Esophagus muscularis mucosa (tissue), 4 donors: ENCODE data around the gene CCND2. TPM values are rescaled to one million over a fixed set of nuclear protein-coding genes. Genes with fewer than 3 reads are reported as not detected.

Experiments
- DNase-seq: peaks from one replicate; pipeline ENCODE4 v3.0.0-alpha.2; 2017; ENCODE audit errors: extremely low spot score
- H3K27ac ChIP-seq, 4 donors: fragments of 200-600 bp; sonication (generic); replicated peaks in 1 of 4; 1 replicate in 3 of 4; 2 replicates in 1 of 4; pipeline ENCODE4 v1.5.1; 2016 to 2019; ENCODE audit warnings: mild to moderate bottlenecking in 1 of 4
- H3K27me3 ChIP-seq, 4 donors: fragments of 200-600 bp; sonication (generic); one replicate each; pipeline versions ENCODE4 v1.5.1 to v1.6.0; 2016 to 2019
- H3K36me3 ChIP-seq, 4 donors: fragments of 200-600 bp; sonication (generic); one replicate each; pipeline ENCODE4 v1.5.1; 2016 to 2019
- H3K4me1 ChIP-seq, 4 donors: fragments of 200-600 bp; sonication (generic); one replicate each; pipeline ENCODE4 v1.5.1; 2016 to 2019
- H3K4me3 ChIP-seq, 4 donors: fragments of 200-600 bp; sonication (generic); 1 replicate in 2 of 4; 2 replicates in 2 of 4; pipeline ENCODE4 v1.5.1; 2016 to 2019; ENCODE audit warnings: mild to moderate bottlenecking in 4 of 4, moderate library complexity in 1 of 4
- H3K9me3 ChIP-seq, 4 donors: fragments of 200-600 bp; sonication (generic); 1 replicate in 3 of 4; 2 replicates in 1 of 4; pipeline ENCODE4 v1.5.1; 2016 to 2019
- EP300 ChIP-seq: sonication (generic); formaldehyde crosslinking; IDR thresholded peaks from one replicate; pipeline ENCODE4 v1.6.1; 2017; ENCODE audit warnings: antibody characterized with exemption
- POLR2A ChIP-seq: fragments of 450-650 bp; IDR thresholded peaks from one replicate; pipeline ENCODE4 v1.6.1; 2017; ENCODE audit warnings: antibody characterized with exemption, moderate library complexity, mild to moderate bottlenecking, low read depth
- POLR2AphosphoS5 ChIP-seq, 2 donors: sonication (generic); formaldehyde crosslinking; IDR thresholded peaks; one replicate each; pipeline ENCODE4 v1.6.1; 2017; ENCODE audit warnings: antibody characterized with exemption in 2 of 2
- WGBS: methylation state at CpG from one replicate; pipeline ENCODE4 v1.1.5; 2018; 5-methylcytosine and 5-hydroxymethylcytosine counted together
- intact Hi-C: fragments of 100-400 bp; cut with DNase I; formaldehyde crosslinking; loops from one replicate; pipeline ENCODE4 v1.15.1; 2023
- total RNA-seq, 4 donors: library from RNA; depleted of rRNA; stranded (reverse); fragments of >200 nt; gene quantifications; one replicate each; pipeline versions ENCODE4 v1.1.0 to v1.2.1, GENCODE V29; 2016
- TF ChIP-seq, protein P1 (sequence below), 3 experiments: fragments of 200-600 bp in 2 of 3; fragments of 450-650 bp in 1 of 3; sonication (generic) in 2 of 3; IDR thresholded peaks; one replicate each; pipeline ENCODE4 v1.5.1; 2017 to 2019; ENCODE audit warnings: antibody characterized with exemption in 3 of 3, mild to moderate bottlenecking in 2 of 3, moderate library complexity in 1 of 3

CCND2 gene
- total RNA-seq, 4 donors from 2014 or later, result 101 to 122 (median 111) TPM

GRCh38 chr12:4275870-4276301 lies 2.3 kb downstream of the CCND2 start:
- TF ChIP-seq EP300, result no peak
- TF ChIP-seq POLR2A, result no peak
- no peak for TF ChIP-seq POLR2AphosphoS5 (IDR thresholded peaks at IDR 0.05)
- TF ChIP-seq, protein P1, sequence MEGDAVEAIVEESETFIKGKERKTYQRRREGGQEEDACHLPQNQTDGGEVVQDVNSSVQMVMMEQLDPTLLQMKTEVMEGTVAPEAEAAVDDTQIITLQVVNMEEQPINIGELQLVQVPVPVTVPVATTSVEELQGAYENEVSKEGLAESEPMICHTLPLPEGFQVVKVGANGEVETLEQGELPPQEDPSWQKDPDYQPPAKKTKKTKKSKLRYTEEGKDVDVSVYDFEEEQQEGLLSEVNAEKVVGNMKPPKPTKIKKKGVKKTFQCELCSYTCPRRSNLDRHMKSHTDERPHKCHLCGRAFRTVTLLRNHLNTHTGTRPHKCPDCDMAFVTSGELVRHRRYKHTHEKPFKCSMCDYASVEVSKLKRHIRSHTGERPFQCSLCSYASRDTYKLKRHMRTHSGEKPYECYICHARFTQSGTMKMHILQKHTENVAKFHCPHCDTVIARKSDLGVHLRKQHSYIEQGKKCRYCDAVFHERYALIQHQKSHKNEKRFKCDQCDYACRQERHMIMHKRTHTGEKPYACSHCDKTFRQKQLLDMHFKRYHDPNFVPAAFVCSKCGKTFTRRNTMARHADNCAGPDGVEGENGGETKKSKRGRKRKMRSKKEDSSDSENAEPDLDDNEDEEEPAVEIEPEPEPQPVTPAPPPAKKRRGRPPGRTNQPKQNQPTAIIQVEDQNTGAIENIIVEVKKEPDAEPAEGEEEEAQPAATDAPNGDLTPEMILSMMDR (IDR thresholded peaks at IDR 0.05), result no peak
- peak; percentile 91 for DNase-seq
- Histone ChIP-seq H3K27me3 (peaks cover 0 to 4% (median 1%) of the 10 kb centered on the region in 4 donors), H3K4me1 (peaks cover 60 to 75% (median 72%) of the 10 kb centered on the region in 4 donors), H3K4me3 (peak overlapping the region; percentile 71 to 98 (median 76)), H3K27ac (peak overlapping the region; percentile 93 to 98 (median 97)), H3K36me3 (peaks cover 0 to 34% (median 26%) of the 10 kb centered on the region in 4 donors), H3K9me3 (no peaks in the 10 kb centered on the region)
- WGBS, result 44% methylated on average over 14 of the region's 14 CpGs
- intact Hi-C loops, result loop anchor here (2.0 to 5.0 kb wide), 3 partner anchors 245 to 404 kb away; partner anchors contain the start of gene PARP11

GRCh38 chr12:4276524-4277204 lies 3.1 kb downstream of the CCND2 start:
- 4% methylated on average over 10 of the region's 10 CpGs for WGBS
- peak overlapping the region; percentile 71 to 98 (median 76) for H3K4me3 ChIP-seq

DNA sequence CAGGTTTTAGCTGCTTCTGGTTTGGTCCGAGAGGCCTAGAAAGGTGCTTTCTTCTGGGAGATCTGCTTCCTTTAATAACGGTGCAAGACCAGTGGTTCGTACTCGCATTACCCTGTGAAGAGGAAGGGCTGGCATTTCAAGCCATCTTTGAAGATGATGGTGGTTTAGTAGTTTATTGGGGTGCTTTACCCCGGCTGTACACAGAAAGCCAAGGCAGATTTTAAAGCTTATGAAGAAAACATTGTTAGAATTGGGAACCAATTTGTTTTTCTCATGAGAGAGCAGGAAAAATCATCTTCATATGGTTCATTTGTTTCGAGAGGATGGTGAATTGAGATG lies 3.6 kb downstream of the CCND2 start:
- no peak for DNase-seq
- Histone ChIP-seq H3K27me3 (peaks cover 0 to 4% (median 0%) of the 10 kb centered on the region in 4 donors), H3K4me3 (peak overlapping the region in 2 of 4 donors; percentile 29 to 71), H3K4me1 (peaks cover 65 to 78% (median 77%) of the 10 kb centered on the region in 4 donors), H3K27ac (peak overlapping the region; percentile 49 to 98 (median 95)), H3K36me3 (peaks cover 0 to 47% (median 38%) of the 10 kb centered on the region in 4 donors), H3K9me3 (no peaks in the 10 kb centered on the region)
- intact Hi-C loops, result loop anchor here (1.0 to 5.0 kb wide), 4 partner anchors 170 to 405 kb away; partner anchors contain the start of gene PARP11
- WGBS, result 27% methylated on average over 6 of the region's 6 CpGs
- TF ChIP-seq, protein P1 (IDR thresholded peaks at IDR 0.05), result peak in 2 of 3 experiments; percentile 2 to 12
- no peak for TF ChIP-seq POLR2A

More at GRCh38 chr12:4276524-4277204, 3.1 kb downstream of the CCND2 start:
- Histone ChIP-seq H3K4me1 (peaks cover 62 to 76% (median 74%) of the 10 kb centered on the region in 4 donors), H3K27me3 (peaks cover 0 to 4% (median 0%) of the 10 kb centered on the region in 4 donors), H3K27ac (peak overlapping the region; percentile 93 to 98 (median 97)), H3K36me3 (peaks cover 0 to 42% (median 33%) of the 10 kb centered on the region in 4 donors), H3K9me3 (no peaks in the 10 kb centered on the region)
- DNase-seq, result peak; percentile 95
- no peak for TF ChIP-seq POLR2A
- TF ChIP-seq EP300, result no peak
- TF ChIP-seq POLR2AphosphoS5 (IDR thresholded peaks at IDR 0.05), result peak; percentile 60 to 76
- TF ChIP-seq, protein P1 (IDR thresholded peaks at IDR 0.05), result peak; percentile 94 to 96 (median 94)
- intact Hi-C loops, result loop anchor here (1.0 to 5.0 kb wide), 4 partner anchors 169 to 404 kb away; partner anchors contain the start of gene PARP11

GRCh38 chr12:4277857-4278256 lies 4.3 kb downstream of the CCND2 start:
- intact Hi-C loops, result loop anchor here (1.0 to 5.0 kb wide), 5 partner anchors 171 to 406 kb away; partner anchors contain the start of gene PARP11
- Histone ChIP-seq H3K27me3 (peaks cover 0 to 4% (median 0%) of the 10 kb centered on the region in 4 donors), H3K4me1 (peaks cover 64 to 78% (median 77%) of the 10 kb centered on the region in 4 donors), H3K27ac (peak overlapping the region in 2 of 4 donors; percentile 93 to 98), H3K4me3 (no peak overlapping the region), H3K9me3 (no peaks in the 10 kb centered on the region), H3K36me3 (peaks cover 0 to 54% (median 45%) of the 10 kb centered on the region in 4 donors)
- 72% methylated on average over 3 of the region's 3 CpGs for WGBS
- TF ChIP-seq EP300, result no peak
- no peak for TF ChIP-seq POLR2AphosphoS5 (IDR thresholded peaks at IDR 0.05)
- TF ChIP-seq, protein P1 (IDR thresholded peaks at IDR 0.05), result no peak
- TF ChIP-seq POLR2A, result no peak
- DNase-seq, result peak; percentile 53
